ENCODE results near the gene C1QC.
A peak's percentile ranks its signal among the peaks of the same experiment; 100 is the strongest.

Gene C1QC

GRCh38 chr1:22626237-22627157 lies 16.9 kb upstream of the C1QC start:
- Mint-ChIP-seq H3K4me3 (no peak overlapping the region), H3K36me3 (ENCODE audit: insufficient read depth) (no peaks in the 10 kb centered on the region), H3K27ac (ENCODE audit: low read depth) (no peak overlapping the region), H3K27me3 (peaks cover 91% of the 10 kb centered on the region), H3K4me1 (no peaks in the 10 kb centered on the region), H3K9me3 (no peaks in the 10 kb centered on the region)
- no peak for ATAC-seq (replicated peaks; ENCODE audit: extremely low read depth, poor library complexity, severe bottlenecking)
- no peak for DNase-seq (ENCODE audit: low spot score in 2 of 2)

GRCh38 chr1:22627331-22627730 lies 16.1 kb upstream of the C1QC start:
- Mint-ChIP-seq H3K27ac (ENCODE audit: low read depth) (no peak overlapping the region), H3K36me3 (ENCODE audit: insufficient read depth) (no peaks in the 10 kb centered on the region), H3K4me1 (no peaks in the 10 kb centered on the region), H3K27me3 (peaks cover 84% of the 10 kb centered on the region), H3K9me3 (no peaks in the 10 kb centered on the region), H3K4me3 (no peak overlapping the region)
- no peak for ATAC-seq (replicated peaks; ENCODE audit: extremely low read depth, poor library complexity, severe bottlenecking)
- no peak for DNase-seq (ENCODE audit: low spot score in 2 of 2)

GRCh38 chr1:22628698-22629444 lies 14.6 kb upstream of the C1QC start:
- DNase-seq (ENCODE audit: low spot score in 2 of 2) (no peak), ATAC-seq (replicated peaks; ENCODE audit: extremely low read depth, poor library complexity, severe bottlenecking) (no peak)
- Mint-ChIP-seq H3K4me3 (no peak overlapping the region), H3K27ac (ENCODE audit: low read depth) (no peak overlapping the region), H3K27me3 (peaks cover 68% of the 10 kb centered on the region), H3K4me1 (no peaks in the 10 kb centered on the region), H3K9me3 (no peaks in the 10 kb centered on the region), H3K36me3 (ENCODE audit: insufficient read depth) (no peaks in the 10 kb centered on the region)

GRCh38 chr1:22629886-22630285 lies 13.5 kb upstream of the C1QC start:
- DNase-seq (ENCODE audit: low spot score in 2 of 2) (no peak), ATAC-seq (replicated peaks; ENCODE audit: extremely low read depth, poor library complexity, severe bottlenecking) (no peak)
- peaks cover 58% of the 10 kb centered on the region for H3K27me3 Mint-ChIP-seq
- H3K4me3 Mint-ChIP-seq = no peak overlapping the region
- H3K4me1 Mint-ChIP-seq = no peaks in the 10 kb centered on the region
- no peaks in the 10 kb centered on the region for H3K9me3 Mint-ChIP-seq
- no peaks in the 10 kb centered on the region for H3K36me3 Mint-ChIP-seq (ENCODE audit: insufficient read depth)
- H3K27ac Mint-ChIP-seq (ENCODE audit: low read depth) = no peak overlapping the region

GRCh38 chr1:22633697-22634463 lies 9.6 kb upstream of the C1QC start:
- Mint-ChIP-seq H3K27ac (ENCODE audit: low read depth) (no peak overlapping the region), H3K4me3 (no peak overlapping the region), H3K27me3 (peaks cover 35% of the 10 kb centered on the region), H3K36me3 (ENCODE audit: insufficient read depth) (no peaks in the 10 kb centered on the region), H3K9me3 (no peaks in the 10 kb centered on the region), H3K4me1 (no peaks in the 10 kb centered on the region)
- DNase-seq (ENCODE audit: low spot score in 2 of 2) = no peak
- ATAC-seq (replicated peaks; ENCODE audit: extremely low read depth, poor library complexity, severe bottlenecking) = peak; percentile 43

GRCh38 chr1:22635436-22635835 lies 8.0 kb upstream of the C1QC start:
- Mint-ChIP-seq H3K4me3 (no peak overlapping the region), H3K9me3 (no peaks in the 10 kb centered on the region), H3K4me1 (no peaks in the 10 kb centered on the region), H3K36me3 (ENCODE audit: insufficient read depth) (no peaks in the 10 kb centered on the region), H3K27ac (ENCODE audit: low read depth) (no peak overlapping the region), H3K27me3 (peaks cover 19% of the 10 kb centered on the region)
- ATAC-seq (replicated peaks; ENCODE audit: extremely low read depth, poor library complexity, severe bottlenecking) (no peak), DNase-seq (ENCODE audit: low spot score in 2 of 2) (no peak)

- Mint-ChIP-seq H3K4me1 (no peaks in the 10 kb centered on the region), H3K27me3 (peaks cover 16% of the 10 kb centered on the region), H3K9me3 (no peaks in the 10 kb centered on the region), H3K27ac (ENCODE audit: low read depth) (no peak within 1 kb of the TSS), H3K36me3 (ENCODE audit: insufficient read depth) (no peaks in the 10 kb centered on the region), H3K4me3 (no peak within 1 kb of the TSS)
- DNase-seq (ENCODE audit: low spot score in 2 of 2) (no peak), ATAC-seq (replicated peaks; ENCODE audit: extremely low read depth, poor library complexity, severe bottlenecking) (no peak)
These were observed 7.1 kb upstream of the C1QC start, which contains the start of gene C1QA for GRCh38 chr1:22636353-22636752. Gene C1QA, plus strand, starts transcription at chr1:22636628. Its CDS starts 989 bp downstream, at chr1:22637617.

GRCh38 chr1:22636927-22637326 lies 6.5 kb upstream of the C1QC start:
- no peak for ATAC-seq (replicated peaks; ENCODE audit: extremely low read depth, poor library complexity, severe bottlenecking)
- no peaks in the 10 kb centered on the region for H3K4me1 Mint-ChIP-seq
- H3K27me3 Mint-ChIP-seq = peaks cover 16% of the 10 kb centered on the region
- no peaks in the 10 kb centered on the region for H3K36me3 Mint-ChIP-seq (ENCODE audit: insufficient read depth)
- no peak for DNase-seq (ENCODE audit: low spot score in 2 of 2)
- no peak overlapping the region for H3K4me3 Mint-ChIP-seq
- H3K9me3 Mint-ChIP-seq = no peaks in the 10 kb centered on the region
- H3K27ac Mint-ChIP-seq (ENCODE audit: low read depth) = no peak overlapping the region

- H3K27me3 Mint-ChIP-seq = peaks cover 25% of the 10 kb centered on the region
- no peaks in the 10 kb centered on the region for H3K9me3 Mint-ChIP-seq
- H3K4me1 Mint-ChIP-seq = no peaks in the 10 kb centered on the region
- no peak overlapping the region for H3K27ac Mint-ChIP-seq (ENCODE audit: low read depth)
- DNase-seq (ENCODE audit: low spot score in 2 of 2) = no peak
- H3K4me3 Mint-ChIP-seq = no peak overlapping the region
- no peaks in the 10 kb centered on the region for H3K36me3 Mint-ChIP-seq (ENCODE audit: insufficient read depth)
- no peak for ATAC-seq (replicated peaks; ENCODE audit: extremely low read depth, poor library complexity, severe bottlenecking)
These were observed 5.5 kb upstream of the C1QC start for GRCh38 chr1:22637907-22638445.

GRCh38 chr1:22638476-22639234 lies 4.8 kb upstream of the C1QC start:
- Mint-ChIP-seq H3K4me1 (no peaks in the 10 kb centered on the region), H3K4me3 (no peak overlapping the region), H3K9me3 (no peaks in the 10 kb centered on the region), H3K27ac (ENCODE audit: low read depth) (no peak overlapping the region), H3K36me3 (ENCODE audit: insufficient read depth) (no peaks in the 10 kb centered on the region), H3K27me3 (peaks cover 29% of the 10 kb centered on the region)
- DNase-seq (ENCODE audit: low spot score in 2 of 2) = no peak
- no peak for ATAC-seq (replicated peaks; ENCODE audit: extremely low read depth, poor library complexity, severe bottlenecking)

GRCh38 chr1:22639286-22639685 lies 4.1 kb upstream of the C1QC start:
- Mint-ChIP-seq H3K4me1 (no peaks in the 10 kb centered on the region), H3K27ac (ENCODE audit: low read depth) (no peak overlapping the region), H3K36me3 (ENCODE audit: insufficient read depth) (no peaks in the 10 kb centered on the region), H3K27me3 (peaks cover 30% of the 10 kb centered on the region), H3K4me3 (no peak overlapping the region), H3K9me3 (no peaks in the 10 kb centered on the region)
- ATAC-seq (replicated peaks; ENCODE audit: extremely low read depth, poor library complexity, severe bottlenecking) (no peak), DNase-seq (ENCODE audit: low spot score in 2 of 2) (no peak)

GRCh38 chr1:22641247-22641646 lies 2.2 kb upstream of the C1QC start:
- no peak for ATAC-seq (replicated peaks; ENCODE audit: extremely low read depth, poor library complexity, severe bottlenecking)
- Mint-ChIP-seq H3K4me3 (no peak overlapping the region), H3K9me3 (no peaks in the 10 kb centered on the region), H3K27me3 (peaks cover 49% of the 10 kb centered on the region), H3K36me3 (ENCODE audit: insufficient read depth) (no peaks in the 10 kb centered on the region), H3K27ac (ENCODE audit: low read depth) (no peak overlapping the region), H3K4me1 (no peaks in the 10 kb centered on the region)
- DNase-seq (ENCODE audit: low spot score in 2 of 2) = no peak

All from central memory CD8-positive, alpha-beta T cell (primary cell).